HTR-8/SVneo (cell line): ENCODE measurements around the gene RIN1.

ENCODE experiments used
- DNase-seq: peaks from one replicate; pipeline ENCODE4 v3.0.0; 2011; ENCODE audit warnings: low spot score, mixed read lengths; ENCODE audit not compliant: insufficient read length
- FAIRE-seq: peaks from 2 replicates; lab custom pipeline; 2011; peaks lifted over from hg19 to GRCh38; lab: Jason Lieb, UNC

RIN1 gene

DNA sequence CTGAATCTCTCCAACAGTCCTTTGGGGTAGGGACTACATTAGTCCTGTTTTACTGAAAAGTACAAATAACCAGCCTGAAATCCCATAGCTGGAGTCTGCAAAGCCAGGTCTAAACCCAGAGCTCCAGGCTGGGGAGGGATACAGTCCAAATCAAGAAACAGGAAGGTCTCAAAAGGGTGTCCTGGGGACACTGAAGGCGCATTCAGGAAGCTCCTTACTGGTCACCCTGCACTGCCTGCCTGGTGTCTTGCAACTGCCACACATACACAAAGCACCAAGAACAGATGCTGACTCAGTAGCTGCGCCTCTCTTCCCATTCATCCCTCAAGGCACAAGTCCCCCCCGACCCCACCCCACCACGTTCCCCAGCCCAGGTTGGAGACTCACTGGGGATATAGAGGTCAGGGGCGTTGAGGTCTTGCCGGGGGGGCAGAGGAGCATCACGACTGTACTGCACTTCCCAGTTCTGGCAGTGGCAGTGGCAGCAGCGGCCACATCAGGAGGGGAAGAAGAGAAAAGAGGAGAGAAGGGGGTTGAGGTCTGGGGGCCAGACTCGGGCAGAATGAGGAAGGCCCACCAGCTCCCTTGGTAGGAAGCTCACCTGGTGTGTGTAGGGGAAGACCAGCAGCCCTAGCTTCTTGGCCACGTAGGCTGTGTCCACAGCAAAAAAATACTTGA, 48.9 kb downstream of the RIN1 start:
- DNase-seq: no peak
- FAIRE-seq: no peak

DNA sequence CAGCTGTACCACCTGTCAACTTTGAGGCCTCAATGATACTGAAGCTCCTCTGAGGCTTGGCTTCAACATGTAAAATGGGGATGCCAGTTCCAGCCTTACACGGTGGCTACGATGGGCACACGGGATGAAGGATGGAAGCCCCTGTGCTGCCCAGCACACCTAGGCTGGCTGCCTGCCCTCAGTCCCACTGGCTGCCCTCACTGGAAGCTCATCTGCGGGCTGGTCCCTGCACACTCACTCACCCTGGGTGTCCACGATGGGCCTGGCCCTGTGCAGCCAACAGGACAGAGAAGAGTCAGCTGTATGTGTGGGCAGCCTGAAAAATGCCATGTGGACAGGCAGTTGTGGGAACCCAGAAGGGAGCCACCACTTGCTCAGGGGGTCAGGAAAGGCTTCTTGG, 49.5 kb downstream of the RIN1 start:
- DNase-seq (no peak), FAIRE-seq (peak; percentile 83)

DNA sequence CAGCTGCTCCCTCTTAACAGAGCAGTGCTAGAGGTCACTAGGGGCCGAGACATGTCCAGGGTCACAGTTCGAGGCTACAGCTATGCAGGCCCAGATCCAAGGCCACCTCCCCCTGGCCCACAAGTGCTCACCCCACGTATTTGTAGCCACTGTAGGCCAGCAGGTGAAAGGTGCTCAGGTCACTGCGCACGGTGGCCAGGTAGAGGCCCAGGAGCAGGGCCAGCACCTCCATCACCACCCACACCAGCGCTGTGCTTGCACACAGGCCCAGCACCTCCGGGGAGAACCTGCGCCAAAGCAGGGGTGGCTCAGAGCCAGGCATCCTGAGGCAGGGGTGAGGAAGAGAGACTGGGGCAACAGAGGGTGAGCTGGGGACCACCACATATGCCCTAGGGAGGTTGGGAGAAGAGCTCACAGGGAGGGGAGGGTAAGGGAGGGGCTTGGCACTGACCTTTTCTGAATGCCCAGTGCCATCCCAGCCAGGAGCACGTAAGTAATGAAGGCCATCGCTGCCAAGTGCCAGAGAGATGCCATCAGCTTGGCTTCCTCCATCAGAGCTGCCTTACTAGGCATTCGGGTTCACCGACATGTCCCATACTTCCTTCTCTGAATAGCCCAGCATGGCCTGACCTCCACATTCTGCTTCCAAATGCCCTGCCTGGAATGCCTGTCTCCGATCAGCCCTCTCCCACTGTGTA, 50.8 kb downstream of the RIN1 start:
- DNase-seq: no peak
- FAIRE-seq: peak; percentile 88

DNA sequence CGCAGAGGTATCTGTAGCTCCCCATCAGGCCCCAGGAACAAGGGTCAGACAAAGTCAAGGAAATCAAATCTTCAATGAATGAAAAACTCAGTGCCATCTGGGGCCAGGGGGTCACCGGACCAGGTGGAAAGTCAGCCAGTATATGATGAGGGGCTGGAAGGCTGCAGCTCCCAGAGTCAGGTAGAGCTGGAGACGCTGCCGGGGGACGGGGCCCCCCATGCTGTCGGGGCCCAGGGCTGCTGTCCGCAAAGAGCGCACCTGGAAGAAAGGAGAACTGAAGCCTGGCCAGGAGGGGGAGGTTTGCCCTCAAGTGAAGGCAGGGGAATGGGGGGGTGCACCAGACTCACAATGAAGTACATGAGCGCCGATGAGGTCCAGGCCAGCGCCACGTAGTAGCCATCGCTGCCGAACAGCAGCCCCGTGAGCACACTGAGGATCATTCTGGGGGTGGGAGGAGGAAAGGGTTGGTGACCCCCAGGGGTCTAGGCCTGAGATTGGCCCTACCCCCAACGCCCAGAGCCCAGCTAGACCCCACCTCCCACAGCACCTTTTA, 51.6 kb downstream of the RIN1 start:
- DNase-seq: no peak
- peak; percentile 51 for FAIRE-seq

DNA sequence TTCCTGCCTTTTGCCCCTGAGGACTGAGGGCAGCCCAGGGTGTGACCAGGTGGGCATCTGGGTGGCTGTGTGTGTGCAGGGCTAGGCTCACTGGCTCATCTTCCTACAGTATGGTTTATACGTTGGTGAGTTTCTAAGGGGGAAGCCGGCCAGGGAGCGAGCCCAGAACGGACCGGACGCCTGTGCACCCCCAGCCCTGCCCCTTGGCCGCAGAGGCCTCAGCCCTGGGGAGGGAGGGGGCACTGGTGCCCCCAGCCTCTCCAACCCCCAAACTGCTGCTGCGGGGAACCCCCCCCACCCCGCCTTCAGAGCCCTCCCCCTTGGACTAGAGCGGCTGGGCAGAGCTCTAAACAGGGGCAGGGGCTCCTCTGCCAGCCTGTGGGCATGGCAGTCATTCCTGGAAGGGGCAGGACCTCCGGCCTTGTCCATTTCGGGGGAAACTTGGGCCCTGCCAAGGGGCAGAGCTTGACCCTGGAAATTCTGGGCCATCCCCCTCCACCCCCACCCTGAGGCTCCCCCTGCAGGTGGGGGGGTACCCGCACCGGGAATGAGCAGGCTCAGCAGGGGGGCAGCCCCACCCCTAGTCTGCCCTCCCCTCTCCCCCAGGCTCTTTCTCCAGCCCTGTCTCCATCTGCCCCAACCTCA, 52.7 kb downstream of the RIN1 start:
- DNase-seq (no peak), FAIRE-seq (no peak)

DNA sequence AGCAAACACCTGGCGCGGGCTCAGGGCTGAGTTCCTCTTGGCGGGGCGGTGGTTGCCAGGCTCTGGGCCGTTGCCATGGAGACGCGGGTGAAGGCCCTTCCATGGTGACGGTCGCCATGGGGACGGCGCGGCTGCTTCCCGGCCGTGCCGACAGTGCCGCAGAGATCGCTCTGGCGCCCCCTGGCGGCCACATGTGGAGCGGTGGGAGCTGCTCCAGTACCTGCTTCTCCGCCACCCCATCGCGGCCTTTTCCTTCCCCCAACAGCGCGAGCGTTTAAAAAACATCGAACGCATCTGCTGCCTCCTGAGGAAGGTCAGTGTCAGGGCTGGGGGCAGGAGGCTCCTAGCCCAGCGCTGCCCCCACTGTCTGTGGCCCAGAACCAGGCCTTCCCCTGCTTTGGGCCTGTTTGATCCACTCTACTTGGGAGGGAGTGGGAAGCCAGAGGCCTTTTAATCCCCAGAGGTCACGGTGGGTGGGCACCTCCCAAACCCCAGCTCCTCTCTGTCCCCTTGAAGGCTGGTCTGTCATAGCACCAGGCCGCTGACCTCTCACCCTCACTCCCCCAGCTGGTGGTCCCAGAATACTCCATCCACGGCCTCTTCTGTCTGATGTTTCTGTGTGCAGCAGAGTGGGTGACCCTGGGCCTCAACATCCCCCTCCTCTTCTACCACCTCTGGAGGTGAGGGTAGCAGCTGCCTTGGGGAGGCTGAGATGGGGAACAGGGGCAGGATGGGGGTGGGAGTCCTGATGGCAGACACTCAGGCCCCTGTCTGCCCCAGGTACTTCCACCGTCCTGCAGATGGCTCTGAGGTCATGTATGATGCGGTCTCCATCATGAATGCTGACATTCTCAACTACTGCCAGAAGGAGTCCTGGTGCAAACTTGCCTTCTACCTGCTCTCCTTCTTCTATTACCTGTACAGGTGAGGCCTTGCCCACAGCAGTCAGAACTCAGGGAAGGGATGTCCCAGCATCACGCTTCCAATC, 53.5 kb downstream of the RIN1 start:
- DNase-seq: peak; percentile 97
- FAIRE-seq: peak; percentile 99
